GM21447 (cell line): ENCODE data around the gene SMAP1.

Experiments used
- ATAC-seq: cut with Tn5 transposase; IDR thresholded peaks from one replicate; pipeline ENCODE4 v1.9.1; 2021; ENCODE audit not compliant: unreplicated experiment

SMAP1 gene

DNA sequence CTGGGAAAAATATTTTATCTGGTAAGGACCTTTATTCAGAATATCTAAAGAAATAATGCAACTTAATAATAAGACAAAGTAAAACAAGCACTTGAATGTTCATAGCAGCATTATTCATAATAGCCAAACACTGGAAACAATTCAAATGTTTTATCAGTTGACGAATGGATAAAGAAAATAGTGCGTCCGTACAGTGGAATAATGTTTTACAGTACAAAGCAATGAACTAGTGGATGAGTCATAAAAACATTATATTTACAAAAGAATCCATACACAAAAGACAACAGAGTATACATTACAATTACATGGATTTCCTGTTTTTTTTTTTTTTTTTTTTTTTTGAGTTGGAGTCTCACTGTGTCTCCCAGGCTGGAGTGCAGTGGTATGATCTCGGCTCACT, 12.7 kb downstream of the SMAP1 start:
- ATAC-seq, result no peak

- no peak for ATAC-seq
Measured at GRCh38 chr6:70684794-70685493, 17.3 kb downstream of the SMAP1 start.

DNA sequence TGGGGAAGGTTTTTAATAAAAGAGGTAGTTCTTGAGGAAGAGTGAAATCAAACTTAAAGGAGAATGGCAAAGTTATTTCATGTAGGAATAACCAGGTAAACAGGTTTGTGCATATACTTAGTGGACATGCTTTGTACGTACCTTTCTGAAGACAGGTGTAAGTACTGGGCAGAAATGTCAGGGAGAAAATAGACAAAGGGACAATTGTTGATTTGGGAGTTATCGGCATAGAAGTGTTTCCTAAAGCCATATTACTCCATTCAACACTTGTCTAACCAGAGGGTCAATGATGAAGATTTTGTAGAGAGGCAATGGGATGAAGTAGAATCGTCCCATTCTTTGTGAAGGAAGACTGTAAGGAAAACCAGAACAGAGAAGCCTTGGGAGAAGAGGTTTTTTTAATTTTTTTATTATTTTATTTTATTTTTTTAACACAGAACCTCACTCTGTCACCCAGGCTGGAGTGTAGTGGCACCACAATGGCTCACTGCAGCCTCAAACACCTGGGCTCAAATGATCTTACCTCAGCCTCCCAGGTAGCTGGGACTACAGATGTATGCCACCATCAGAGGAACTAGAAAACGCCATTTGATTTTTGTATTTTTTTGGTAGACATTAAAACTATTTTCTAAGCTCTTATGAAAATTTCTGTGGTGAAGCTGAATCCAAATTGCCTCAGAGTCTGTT, 18.0 kb downstream of the SMAP1 start:
- no peak for ATAC-seq

- no peak for ATAC-seq
Measured at GRCh38 chr6:70686548-70687133, 19.0 kb downstream of the SMAP1 start.

- no peak for ATAC-seq
Measured at GRCh38 chr6:70693887-70694286, 26.2 kb downstream of the SMAP1 start.

GRCh38 chr6:70694371-70694770, 26.7 kb downstream of the SMAP1 start:
- no peak for ATAC-seq

DNA sequence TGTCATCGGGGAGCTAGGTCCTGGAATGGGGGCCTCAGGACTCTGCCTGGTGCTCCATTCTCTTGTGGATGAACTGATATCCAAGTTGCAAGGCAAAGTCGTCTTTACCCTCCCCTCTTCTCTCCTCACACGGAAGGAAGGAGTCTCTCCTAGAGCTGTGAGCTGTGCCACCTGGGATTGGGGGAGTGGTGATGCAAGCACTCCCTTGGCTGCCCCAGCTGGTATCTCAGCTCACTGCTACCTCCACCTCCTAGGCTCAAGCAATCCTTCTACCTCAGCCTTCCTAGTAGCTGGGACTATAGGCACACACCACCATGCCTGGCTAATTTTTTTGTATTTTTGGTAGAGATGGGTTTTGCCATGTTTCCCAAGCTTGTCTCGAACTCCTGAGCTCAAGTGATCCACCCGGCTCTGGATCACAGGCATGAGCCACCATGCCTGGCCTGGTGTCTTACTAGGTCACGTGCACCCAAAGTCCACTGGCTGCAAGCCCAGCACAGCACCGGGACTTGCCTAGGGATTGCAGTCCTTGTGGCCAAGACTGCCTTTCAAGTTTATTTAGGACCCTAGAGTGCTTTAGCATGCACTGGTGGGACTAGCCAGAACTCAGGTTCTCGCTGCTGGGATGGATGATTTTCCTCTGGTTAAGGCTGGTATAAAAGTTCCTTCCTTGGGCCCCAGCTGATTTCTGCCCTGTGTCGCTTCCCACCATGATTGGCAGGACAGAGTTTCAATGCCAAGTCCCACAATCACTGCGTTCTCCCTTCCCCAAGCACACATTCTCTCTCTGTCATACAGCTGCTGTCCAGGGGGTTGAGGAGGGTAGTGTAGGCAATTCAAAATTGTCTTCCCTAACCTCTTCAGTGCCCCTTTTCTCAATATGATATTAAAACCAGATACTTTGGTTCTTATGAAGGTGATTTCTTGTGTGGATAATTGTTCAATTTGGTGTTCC, 33.5 kb downstream of the SMAP1 start:
- ATAC-seq, result no peak

GRCh38 chr6:70705772-70706171, 38.1 kb downstream of the SMAP1 start:
- no peak for ATAC-seq

- ATAC-seq, result no peak
Measured at GRCh38 chr6:70706491-70707123, 38.9 kb downstream of the SMAP1 start.

GRCh38 chr6:70707893-70708292, 40.2 kb downstream of the SMAP1 start:
- ATAC-seq, result no peak

- no peak for ATAC-seq
Measured at GRCh38 chr6:70708448-70708847, 40.8 kb downstream of the SMAP1 start.

- ATAC-seq, result no peak
Measured at GRCh38 chr6:70709826-70710225, 42.1 kb downstream of the SMAP1 start.

- no peak for ATAC-seq
Measured at GRCh38 chr6:70714716-70715257, 47.1 kb downstream of the SMAP1 start.

DNA sequence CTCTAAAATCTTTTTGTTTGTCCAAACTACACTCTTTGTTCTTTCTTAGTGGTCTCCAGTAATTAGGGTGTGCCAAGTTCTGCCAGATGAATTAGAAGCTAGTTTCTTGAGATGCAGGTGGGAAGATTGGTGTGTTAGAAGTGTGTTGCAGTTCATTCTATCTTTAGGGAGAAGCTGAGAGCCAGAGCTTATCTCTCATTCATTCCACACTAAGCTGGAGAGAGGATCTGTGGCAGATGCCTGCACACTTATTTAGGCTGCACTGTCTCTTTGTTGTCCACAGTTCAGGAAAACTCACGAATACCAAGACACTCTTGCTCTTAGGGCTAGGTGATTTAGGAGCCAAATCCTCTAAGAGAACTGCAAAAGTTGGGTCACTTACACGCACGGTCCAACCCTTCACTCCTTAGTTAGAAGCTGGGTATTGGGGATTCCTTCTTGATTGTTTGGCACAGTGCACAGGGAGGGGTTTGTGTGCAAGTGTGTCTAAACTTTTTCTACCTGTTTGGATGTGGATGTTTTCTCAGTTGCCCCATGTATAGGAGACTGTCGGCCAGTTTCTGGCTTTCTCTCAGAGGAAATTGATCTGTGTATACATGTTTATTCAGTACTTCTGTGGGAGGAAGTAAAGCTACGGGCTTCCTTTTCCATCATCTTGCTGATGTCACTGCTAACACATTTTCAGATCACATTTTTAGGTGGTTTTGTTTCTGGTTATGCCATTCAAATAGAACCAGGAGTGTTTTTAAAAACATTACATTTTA, 49.5 kb downstream of the SMAP1 start:
- peak; percentile 58 for ATAC-seq

GRCh38 chr6:70724524-70724923, 56.8 kb downstream of the SMAP1 start:
- ATAC-seq, result no peak

GRCh38 chr6:70725817-70726415, 58.2 kb downstream of the SMAP1 start:
- ATAC-seq, result no peak

DNA sequence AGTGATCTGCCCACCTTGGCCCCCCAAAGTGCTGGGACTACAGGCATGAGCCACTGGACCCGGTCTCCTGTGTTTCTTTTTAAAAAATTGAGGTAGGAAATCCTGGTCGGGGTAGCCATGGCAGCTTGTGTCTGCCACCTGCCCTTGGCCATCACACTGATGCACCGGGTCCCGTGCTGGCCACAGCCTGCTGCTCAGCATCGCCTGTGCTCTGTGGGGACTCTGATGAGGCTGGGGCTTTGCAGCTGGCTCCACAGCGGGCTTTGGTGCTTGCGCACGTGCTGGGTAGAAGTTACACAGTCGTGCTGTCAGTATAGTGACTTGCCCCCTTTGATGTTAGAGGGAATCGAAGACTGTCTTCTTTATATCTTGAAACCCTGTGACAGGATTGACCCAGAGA, 66.7 kb downstream of the SMAP1 start:
- no peak for ATAC-seq

DNA sequence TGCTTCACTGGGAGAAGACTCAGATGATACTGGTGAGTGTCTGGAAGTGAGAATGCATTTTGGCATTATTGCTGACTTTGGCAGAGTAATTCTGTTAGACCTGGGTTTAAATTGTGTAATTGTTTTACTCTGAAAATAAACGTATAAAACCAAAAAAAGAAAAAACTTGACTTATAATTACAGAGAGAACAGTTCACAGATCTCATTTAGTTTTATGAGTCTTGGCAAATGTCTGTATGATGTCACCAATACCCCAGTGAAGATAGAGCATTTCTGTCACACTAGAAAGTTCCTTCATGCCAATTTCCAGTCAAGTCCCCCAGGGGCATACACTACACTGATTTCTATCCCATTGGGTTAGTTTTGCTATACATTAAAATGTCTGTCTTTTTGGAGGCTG, 67.3 kb downstream of the SMAP1 start:
- no peak for ATAC-seq

DNA sequence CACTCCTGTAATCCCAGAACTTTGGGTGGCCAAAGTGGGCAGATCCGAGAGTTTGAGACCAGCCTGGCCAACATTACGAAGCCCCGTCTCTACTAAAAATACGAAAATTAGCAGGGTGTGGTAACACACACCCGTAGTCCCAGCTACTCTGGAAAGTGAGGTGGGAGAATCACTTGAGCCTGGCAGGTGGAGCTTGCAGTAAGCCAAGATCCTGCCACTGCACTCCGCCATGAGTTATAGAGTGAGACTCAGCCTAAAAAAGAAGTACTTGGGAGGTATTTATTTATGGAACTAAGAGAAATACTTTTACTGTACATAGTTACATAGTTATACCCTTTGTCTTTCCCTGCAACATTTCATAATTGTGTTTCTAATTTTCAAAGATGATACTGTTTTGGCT, 67.8 kb downstream of the SMAP1 start:
- no peak for ATAC-seq
